AG04449 (cell line): ENCODE data around the gene PA2G4.

ENCODE experiments used
- CTCF ChIA-PET: fragments of 350-600 bp; formaldehyde crosslinking; extraction: SDS; loops from one replicate; lab custom pipeline; 2021; ENCODE audit warnings: antibody characterized with exemption; lab: Yijun Ruan, JAX
- POLR2A ChIA-PET: fragments of 400-600, 350-600 bp; formaldehyde crosslinking; extraction: SDS; loops from one replicate; lab custom pipeline; 2020; ENCODE audit warnings: antibody characterized with exemption, inconsistent platforms; lab: Yijun Ruan, JAX
- DNase-seq: peaks from one replicate; pipeline ENCODE4 v3.0.0-alpha.2; 2010; ENCODE audit warnings: low read depth, low spot score
- H3K4me3 ChIP-seq: 2 replicates; pipeline ENCODE4 v1.5.1; 2011; ENCODE audit warnings: low read depth, mild to moderate bottlenecking, control low read depth, low read length
- TF ChIP-seq, protein P1 (sequence below): IDR thresholded peaks from one replicate; pipeline ENCODE4 v1.5.1; 2011; ENCODE audit warnings: mild to moderate bottlenecking, moderate library complexity, low read length, control low read depth, inconsistent platforms; ENCODE audit not compliant: insufficient read depth; ENCODE audit errors: missing control alignments

PA2G4 gene

DNA sequence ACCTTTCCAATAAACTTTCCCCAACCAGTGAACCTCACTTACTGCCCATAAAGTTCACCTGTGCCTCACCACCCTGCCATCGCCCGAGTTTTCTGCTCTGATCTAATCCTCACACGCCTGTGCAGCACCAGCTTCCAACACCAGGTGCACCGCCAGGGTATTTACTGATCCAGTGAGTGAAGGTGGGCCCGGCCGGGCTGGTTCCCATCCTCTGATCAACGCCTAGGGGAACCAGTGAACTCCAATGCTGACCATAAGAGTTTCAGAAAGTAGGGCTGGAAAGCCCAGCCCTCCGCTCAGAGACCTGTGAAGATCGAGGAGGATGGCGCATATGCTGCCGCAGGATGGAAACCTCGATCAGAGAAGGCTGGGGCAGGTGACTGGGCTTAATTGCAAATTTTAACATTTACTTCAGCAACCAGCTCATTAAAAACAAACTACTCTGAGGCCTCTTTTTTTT is 47.3 kb downstream of the PA2G4 start:
- TF ChIP-seq, protein P1, sequence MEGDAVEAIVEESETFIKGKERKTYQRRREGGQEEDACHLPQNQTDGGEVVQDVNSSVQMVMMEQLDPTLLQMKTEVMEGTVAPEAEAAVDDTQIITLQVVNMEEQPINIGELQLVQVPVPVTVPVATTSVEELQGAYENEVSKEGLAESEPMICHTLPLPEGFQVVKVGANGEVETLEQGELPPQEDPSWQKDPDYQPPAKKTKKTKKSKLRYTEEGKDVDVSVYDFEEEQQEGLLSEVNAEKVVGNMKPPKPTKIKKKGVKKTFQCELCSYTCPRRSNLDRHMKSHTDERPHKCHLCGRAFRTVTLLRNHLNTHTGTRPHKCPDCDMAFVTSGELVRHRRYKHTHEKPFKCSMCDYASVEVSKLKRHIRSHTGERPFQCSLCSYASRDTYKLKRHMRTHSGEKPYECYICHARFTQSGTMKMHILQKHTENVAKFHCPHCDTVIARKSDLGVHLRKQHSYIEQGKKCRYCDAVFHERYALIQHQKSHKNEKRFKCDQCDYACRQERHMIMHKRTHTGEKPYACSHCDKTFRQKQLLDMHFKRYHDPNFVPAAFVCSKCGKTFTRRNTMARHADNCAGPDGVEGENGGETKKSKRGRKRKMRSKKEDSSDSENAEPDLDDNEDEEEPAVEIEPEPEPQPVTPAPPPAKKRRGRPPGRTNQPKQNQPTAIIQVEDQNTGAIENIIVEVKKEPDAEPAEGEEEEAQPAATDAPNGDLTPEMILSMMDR = peak; percentile 20
- DNase-seq = no peak
- H3K4me3 ChIP-seq = peak overlapping the region; percentile 68
- ChIA-PET POLR2A (interaction anchor here (0.7 to 1.4 kb wide), 3 partner anchors 11 to 24 kb away, joined by 3 to 5 read pairs (median 5); partner anchors contain the start of gene ESYT1), CTCF (interaction anchor here (0.9 to 1.3 kb wide), 4 partner anchors 21 to 38 kb away, joined by 3 to 7 read pairs (median 4); partner anchors contain the start of genes ESYT1 and SMARCC2)

DNA sequence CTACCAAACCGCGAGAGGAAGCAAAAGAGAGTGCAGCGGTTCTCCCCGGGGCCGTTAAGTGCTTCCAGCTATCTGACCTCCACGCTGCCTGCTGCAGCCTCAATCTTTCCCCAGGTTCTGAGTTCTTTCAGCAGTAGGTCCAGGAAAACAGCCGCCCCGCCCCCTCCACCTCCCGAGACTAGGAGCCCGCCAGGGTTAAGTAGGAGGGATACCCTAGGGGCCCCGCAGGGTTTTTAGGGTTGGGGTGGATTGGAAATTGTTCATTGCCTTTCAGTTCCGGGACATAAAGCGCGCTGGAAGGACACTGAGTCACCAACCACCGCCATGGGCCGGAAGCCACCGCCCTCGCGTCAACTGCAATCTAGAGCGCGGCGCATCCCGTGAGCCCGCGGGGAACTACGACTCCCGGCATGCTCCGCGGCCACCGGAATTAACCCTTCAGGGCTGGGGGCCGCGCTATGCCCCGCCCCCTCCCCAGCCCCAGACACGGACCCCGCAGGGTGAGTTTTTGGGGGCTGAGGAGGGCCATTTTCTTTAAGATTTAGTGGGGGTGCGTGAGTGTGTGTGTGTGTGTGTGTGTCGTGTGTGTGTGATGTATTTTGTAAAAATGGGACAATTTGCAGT is 47.9 kb downstream of the PA2G4 start, which contains the start of gene MYL6B:
TSS of gene MYL6B (plus strand) at position 456 of the 624 bp plus-strand sequence. CDS start 1,332 bp downstream, outside the sequence.
- POLR2A ChIA-PET = interaction anchor here (0.7 to 1.4 kb wide), 3 partner anchors 10 to 25 kb away, joined by 3 to 5 read pairs (median 5); partner anchors contain the start of gene ESYT1
- CTCF ChIA-PET = interaction anchor here (0.9 to 1.3 kb wide), 4 partner anchors 22 to 37 kb away, joined by 3 to 7 read pairs (median 4); partner anchors contain the start of genes ESYT1 and SMARCC2
- TF ChIP-seq, protein P1 = no peak
- peak within 1 kb of the TSS; percentile 68 for H3K4me3 ChIP-seq
- DNase-seq = peak; percentile 31

DNA sequence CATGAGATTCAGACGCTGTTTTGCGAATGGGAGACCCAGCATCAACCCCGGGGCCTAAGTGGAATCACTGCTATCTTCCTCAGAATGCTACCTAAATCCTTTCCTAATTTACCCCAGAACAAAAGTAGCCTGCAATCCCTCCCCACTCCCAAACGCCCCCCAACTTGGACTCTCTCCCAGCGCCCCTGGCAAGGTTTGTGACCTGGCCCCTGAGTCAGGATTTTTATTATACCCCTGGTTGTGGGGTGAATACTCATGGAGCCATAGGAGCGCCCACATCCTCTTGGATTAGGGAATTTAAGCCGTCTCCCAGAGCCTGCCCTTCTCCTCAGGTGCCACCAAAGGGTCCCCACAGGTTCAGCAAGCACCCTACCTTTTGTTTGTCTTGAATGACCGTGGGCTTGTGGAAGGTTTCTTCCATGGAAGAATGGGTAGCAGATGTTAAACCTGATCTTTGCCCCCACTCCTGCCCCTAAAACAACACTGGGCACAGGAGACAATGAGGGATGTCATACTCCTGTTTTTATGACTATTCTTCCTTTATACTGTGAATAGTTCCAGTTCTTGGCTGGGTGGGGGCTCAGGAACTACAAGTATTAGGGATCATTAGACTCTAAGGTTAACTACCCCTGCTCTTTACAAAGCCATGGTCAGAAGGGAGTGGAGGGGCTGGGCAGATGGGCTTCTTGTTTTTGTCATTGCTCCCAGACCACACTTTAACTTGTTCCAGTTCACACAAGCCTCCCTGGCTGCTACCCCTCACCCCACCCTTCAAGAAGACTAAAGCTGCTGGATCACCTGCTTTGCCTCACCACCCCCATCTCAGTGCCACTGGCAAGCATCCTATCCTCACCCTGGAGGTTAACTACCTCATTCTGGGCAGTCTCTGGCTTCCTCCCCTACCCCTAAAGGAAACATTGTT is 48.7 kb downstream of the PA2G4 start:
- DNase-seq = no peak
- TF ChIP-seq, protein P1 = no peak
- peak overlapping the region; percentile 68 for H3K4me3 ChIP-seq
- POLR2A ChIA-PET = no interaction called here
- CTCF ChIA-PET = interaction anchor here (1.0 kb wide), 1 partner anchor 9 kb away, joined by 4 read pairs; no protein-coding TSS in a partner anchor

DNA sequence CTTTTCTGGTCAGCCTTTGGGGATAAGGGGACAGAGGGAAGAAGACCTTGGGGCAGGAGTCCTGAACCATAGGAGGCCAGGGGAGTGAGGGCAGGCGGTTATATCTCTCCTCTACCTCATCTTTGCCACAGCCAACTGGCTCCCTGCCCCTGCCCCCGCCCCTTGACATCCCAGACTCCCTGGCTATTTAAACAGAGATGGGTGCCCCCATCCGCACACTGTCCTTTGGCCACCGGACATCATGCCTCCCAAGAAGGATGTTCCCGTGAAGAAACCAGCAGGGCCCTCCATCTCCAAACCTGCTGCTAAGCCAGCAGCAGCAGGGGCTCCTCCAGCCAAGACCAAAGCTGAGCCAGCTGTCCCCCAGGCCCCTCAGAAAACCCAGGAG is 49.3 kb downstream of the PA2G4 start:
- POLR2A ChIA-PET = no interaction called here
- no peak for DNase-seq
- TF ChIP-seq, protein P1 = no peak
- H3K4me3 ChIP-seq = peak overlapping the region; percentile 68; the same call in 1 of the 2 replicates
- CTCF ChIA-PET = interaction anchor here (1.0 to 1.2 kb wide), 2 partner anchors 8 to 35 kb away, joined by 3 to 4 read pairs; partner anchors contain the start of gene ZC3H10

DNA sequence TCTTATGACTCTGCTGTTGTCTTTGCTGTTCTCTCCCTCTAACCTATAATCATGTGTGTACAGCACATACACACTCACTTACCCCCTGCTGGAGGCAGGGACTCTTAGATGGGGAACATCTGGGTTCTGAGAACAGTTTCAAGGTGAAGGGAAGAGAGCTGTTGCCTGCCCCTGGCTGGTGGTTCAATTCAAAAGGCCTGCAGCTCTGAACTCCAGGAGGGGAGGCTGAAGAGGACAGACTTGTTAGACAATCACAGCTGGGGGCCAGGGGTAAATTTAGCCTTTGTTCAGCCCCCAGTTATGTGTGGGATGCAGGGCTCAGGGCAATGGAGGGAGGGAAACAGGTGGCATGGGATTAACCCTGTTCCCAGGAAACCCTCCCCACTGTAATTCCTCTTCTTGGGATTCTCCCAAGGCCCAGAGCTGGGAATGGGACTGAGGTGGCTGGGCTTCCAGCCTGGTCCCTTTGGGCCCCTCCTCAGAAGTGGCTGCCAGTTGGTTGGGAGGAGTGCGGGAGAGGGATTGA is 50.0 kb downstream of the PA2G4 start:
- ChIA-PET CTCF (interaction anchor here (0.8 to 2.3 kb wide), 5 partner anchors 28 to 36 kb away, joined by 3 to 12 read pairs (median 3); partner anchors contain the start of genes SMARCC2 and ZC3H10), POLR2A (no interaction called here)
- DNase-seq = no peak
- TF ChIP-seq, protein P1 = no peak
- H3K4me3 ChIP-seq = no peak overlapping the region
